DND-41 (cell line): ENCODE data around the gene TNPO3.

ENCODE experiments used
- ATAC-seq: fragments of 200-7000 bp; cut with Tn5 transposase; 3 replicates; pipeline ENCODE4 v1.9.1; 2021; ENCODE audit warnings: low read depth; ENCODE audit not compliant: insufficient read depth
- DNase-seq: peaks from one replicate; pipeline ENCODE4 v3.0.0-alpha.2; 2020
- H2AFZ ChIP-seq: 2 replicates; pipeline ENCODE4 v1.6.0; 2012; ENCODE audit warnings: low read depth, low read length
- H3K27ac ChIP-seq: 2 replicates; pipeline ENCODE4 v1.5.1; 2012; ENCODE audit warnings: low read length, inconsistent platforms
- H3K27me3 ChIP-seq: fragments of 200-600 bp; sonication (generic); 2 replicates; pipeline ENCODE4 v1.6.0; 2012; ENCODE audit warnings: low read length, mild to moderate bottlenecking, inconsistent platforms; ENCODE audit not compliant: insufficient read depth, poor library complexity
- H3K36me3 ChIP-seq: 2 replicates; pipeline ENCODE4 v1.5.1; 2012; ENCODE audit warnings: low read length, inconsistent platforms; ENCODE audit not compliant: insufficient read depth
- H3K4me1 ChIP-seq: 2 replicates; pipeline ENCODE4 v1.5.1; 2012; ENCODE audit warnings: mild to moderate bottlenecking, low read length; ENCODE audit not compliant: insufficient read depth
- H3K4me2 ChIP-seq: 2 replicates; pipeline ENCODE4 v1.6.0; 2012; ENCODE audit warnings: mild to moderate bottlenecking, moderate library complexity, low read length, inconsistent platforms; ENCODE audit not compliant: insufficient read depth
- H3K4me3 ChIP-seq, 2 experiments: fragments of 200-600 bp in 1 of 2; shearing (Covaris generic) in 1 of 2; 2 replicates each; pipeline ENCODE4 v1.5.1; 2012 to 2016; ENCODE audit warnings: inconsistent platforms in 2 of 2, low read length in 2 of 2, mild to moderate bottlenecking in 2 of 2, low read depth in 1 of 2, moderate library complexity in 1 of 2
- H3K79me2 ChIP-seq: 2 replicates; pipeline ENCODE4 v1.6.0; 2012; ENCODE audit warnings: low read length, inconsistent platforms; ENCODE audit not compliant: insufficient read depth
- H3K9ac ChIP-seq: 2 replicates; pipeline ENCODE4 v1.6.0; 2012; ENCODE audit warnings: low read depth, mild to moderate bottlenecking, inconsistent platforms, low read length, moderate library complexity
- H3K9me3 ChIP-seq: 2 replicates; pipeline ENCODE4 v1.5.1; 2012; ENCODE audit warnings: low read length, moderate library complexity, mild to moderate bottlenecking, inconsistent platforms; ENCODE audit not compliant: insufficient read depth, severe bottlenecking
- H4K20me1 ChIP-seq: 2 replicates; pipeline ENCODE4 v1.6.0; 2012; ENCODE audit warnings: low read length; ENCODE audit not compliant: insufficient read depth
- CTCF ChIP-seq: IDR thresholded peaks from 2 replicates; pipeline ENCODE4 v1.5.1; 2012; ENCODE audit warnings: borderline replicate concordance, low read length, moderate library complexity, mild to moderate bottlenecking; ENCODE audit not compliant: poor library complexity, severe bottlenecking; ENCODE audit errors: extremely low read depth
- EZH2 ChIP-seq: IDR thresholded peaks from 3 replicates; pipeline ENCODE4 v1.6.1; 2012; ENCODE audit warnings: borderline replicate concordance, low read depth, mild to moderate bottlenecking, moderate library complexity, low read length, inconsistent platforms; ENCODE audit not compliant: severe bottlenecking

The TNPO3 gene

GRCh38 chr7:129017933-129018538, 36.9 kb downstream of the TNPO3 start:
- no peak overlapping the region for H3K4me3 ChIP-seq
- ATAC-seq (no peak), DNase-seq (no peak)
- H3K36me3 ChIP-seq, result peaks cover 47% of the 10 kb centered on the region
- TF ChIP-seq CTCF (no peak), EZH2 (no peak)
- no peaks in the 10 kb centered on the region for H3K27me3 ChIP-seq
- H3K9ac ChIP-seq, result no peak overlapping the region
- H2AFZ ChIP-seq, result no peak overlapping the region
- no peak overlapping the region for H3K4me2 ChIP-seq
- H3K79me2 ChIP-seq, result peaks cover 77% of the 10 kb centered on the region
- H4K20me1 ChIP-seq, result peaks cover 34% of the 10 kb centered on the region
- no peaks in the 10 kb centered on the region for H3K4me1 ChIP-seq
- H3K9me3 ChIP-seq, result no peaks in the 10 kb centered on the region
- no peak overlapping the region for H3K27ac ChIP-seq

GRCh38 chr7:129017264-129017663, 37.6 kb downstream of the TNPO3 start:
- Histone ChIP-seq H3K9ac (no peak overlapping the region), H4K20me1 (peaks cover 28% of the 10 kb centered on the region), H3K9me3 (no peaks in the 10 kb centered on the region), H3K4me3 (no peak overlapping the region), H3K4me1 (no peaks in the 10 kb centered on the region), H3K4me2 (no peak overlapping the region), H3K79me2 (peaks cover 77% of the 10 kb centered on the region), H3K27ac (no peak overlapping the region), H2AFZ (no peak overlapping the region), H3K36me3 (peaks cover 55% of the 10 kb centered on the region), H3K27me3 (no peaks in the 10 kb centered on the region)
- no peak for DNase-seq
- ATAC-seq, result no peak
- TF ChIP-seq CTCF (no peak), EZH2 (no peak)

- ATAC-seq (no peak), DNase-seq (no peak)
- no peaks in the 10 kb centered on the region for H3K4me1 ChIP-seq
- H3K4me2 ChIP-seq, result no peak overlapping the region
- H4K20me1 ChIP-seq, result peaks cover 20% of the 10 kb centered on the region
- H3K27me3 ChIP-seq, result no peaks in the 10 kb centered on the region
- TF ChIP-seq EZH2, result no peak
- no peak for TF ChIP-seq CTCF
- no peak overlapping the region for H3K4me3 ChIP-seq
- H3K79me2 ChIP-seq, result peaks cover 68% of the 10 kb centered on the region
- H2AFZ ChIP-seq, result no peak overlapping the region
- no peaks in the 10 kb centered on the region for H3K9me3 ChIP-seq
- no peak overlapping the region for H3K9ac ChIP-seq
- H3K36me3 ChIP-seq, result peaks cover 77% of the 10 kb centered on the region
- no peak overlapping the region for H3K27ac ChIP-seq
Measured at GRCh38 chr7:129014501-129015101, 40.3 kb downstream of the TNPO3 start.
